ENCODE measurements around the gene CISD2.
"Not testable (repeated sequence)": the region's sequence is repeated elsewhere in the genome, so short reads cannot be mapped to it uniquely, and the experiment has no call there.

GRCh38 chr4:102865327-102865726 is 3.5 kb upstream of the CISD2 start:
- TF ChIP-seq CTCF (IDR thresholded peaks at IDR 0.05; ENCODE audit: low read depth, low read length, poor library complexity, severe bottlenecking); EZH2phosphoT487 (IDR thresholded peaks at IDR 0.05; ENCODE audit: borderline replicate concordance, low read length): not testable (repeated sequence)

Data from DOHH2 (cell line).